ENCODE data around the gene ZBTB8A.

ZBTB8A gene

DNA sequence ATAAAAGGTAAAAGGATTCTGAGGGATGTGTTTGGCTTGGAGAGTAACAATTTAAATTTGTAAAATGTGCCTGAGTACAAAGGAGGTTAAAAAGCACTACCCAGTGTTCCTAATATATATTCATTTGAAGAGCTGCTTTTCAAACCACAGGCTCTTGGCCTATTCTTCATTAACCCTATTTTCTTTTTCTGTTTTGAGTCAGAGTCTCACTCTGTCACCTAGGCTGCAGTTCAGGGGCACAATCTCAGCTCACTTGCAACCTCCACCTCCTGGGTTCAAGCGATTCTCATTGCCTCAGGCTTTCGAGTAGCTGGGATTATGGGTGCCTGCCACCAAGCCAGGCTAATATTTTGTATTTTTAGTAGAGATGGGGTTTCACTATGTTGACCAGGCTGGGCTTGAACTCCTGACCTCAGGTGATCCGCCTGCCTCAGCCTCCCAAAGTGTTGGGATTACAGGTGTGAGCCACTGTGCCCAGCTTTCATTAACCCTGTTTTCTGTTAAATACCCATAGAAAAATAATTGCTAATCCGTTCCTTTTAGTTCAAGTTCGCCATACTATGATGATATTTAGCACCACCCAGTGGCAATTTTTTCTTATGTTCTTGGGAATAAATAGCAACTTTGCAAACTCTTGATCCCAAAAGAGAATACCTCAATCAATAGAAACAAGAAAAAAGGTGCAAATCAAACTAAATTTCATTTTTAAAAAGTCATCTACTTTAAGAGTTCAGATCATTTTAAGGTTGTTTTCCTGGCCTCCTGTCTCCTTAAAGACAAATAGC lies 80.7 kb downstream of the ZBTB8A start:
- Histone ChIP-seq H3K4me1 (no peaks in the 10 kb centered on the region), H3K9ac (no peak overlapping the region), H3K27ac (no peak overlapping the region), H3K27me3 (ENCODE audit: control insufficient read depth, insufficient read depth, low read length) (no peaks in the 10 kb centered on the region), H3K79me2 (no peaks in the 10 kb centered on the region), H3K9me3 (ENCODE audit: control insufficient read depth, low read length) (no peaks in the 10 kb centered on the region), H3K4me2 (ENCODE audit: low read length) (no peak overlapping the region), H3K36me3 (ENCODE audit: control insufficient read depth, insufficient read depth, low read length) (no peaks in the 10 kb centered on the region), H2AFZ (no peak overlapping the region), H3K4me3 (ENCODE audit: low read depth, low read length) (no peak overlapping the region)
- TF ChIP-seq, protein P1, sequence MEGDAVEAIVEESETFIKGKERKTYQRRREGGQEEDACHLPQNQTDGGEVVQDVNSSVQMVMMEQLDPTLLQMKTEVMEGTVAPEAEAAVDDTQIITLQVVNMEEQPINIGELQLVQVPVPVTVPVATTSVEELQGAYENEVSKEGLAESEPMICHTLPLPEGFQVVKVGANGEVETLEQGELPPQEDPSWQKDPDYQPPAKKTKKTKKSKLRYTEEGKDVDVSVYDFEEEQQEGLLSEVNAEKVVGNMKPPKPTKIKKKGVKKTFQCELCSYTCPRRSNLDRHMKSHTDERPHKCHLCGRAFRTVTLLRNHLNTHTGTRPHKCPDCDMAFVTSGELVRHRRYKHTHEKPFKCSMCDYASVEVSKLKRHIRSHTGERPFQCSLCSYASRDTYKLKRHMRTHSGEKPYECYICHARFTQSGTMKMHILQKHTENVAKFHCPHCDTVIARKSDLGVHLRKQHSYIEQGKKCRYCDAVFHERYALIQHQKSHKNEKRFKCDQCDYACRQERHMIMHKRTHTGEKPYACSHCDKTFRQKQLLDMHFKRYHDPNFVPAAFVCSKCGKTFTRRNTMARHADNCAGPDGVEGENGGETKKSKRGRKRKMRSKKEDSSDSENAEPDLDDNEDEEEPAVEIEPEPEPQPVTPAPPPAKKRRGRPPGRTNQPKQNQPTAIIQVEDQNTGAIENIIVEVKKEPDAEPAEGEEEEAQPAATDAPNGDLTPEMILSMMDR (IDR thresholded peaks at IDR 0.05), result peak; percentile 11

DNA sequence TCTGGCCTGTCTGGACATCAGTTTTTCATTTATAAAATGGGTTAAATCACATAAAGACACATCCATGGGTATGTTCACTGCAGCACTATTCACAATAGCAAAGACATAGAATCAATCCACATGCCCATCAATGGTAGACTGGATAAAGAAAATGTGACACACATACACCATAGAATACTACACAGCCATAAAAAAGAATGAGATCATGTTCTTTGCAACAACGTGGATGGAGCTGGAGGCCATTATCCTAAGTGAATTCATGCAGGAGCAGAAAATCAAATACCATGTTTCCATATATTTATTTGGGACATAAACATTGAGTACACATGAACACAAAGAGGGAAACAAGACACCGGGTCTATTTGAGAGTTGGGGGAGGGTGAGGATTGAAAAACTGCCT lies 83.0 kb downstream of the ZBTB8A start:
- Histone ChIP-seq H3K36me3 (ENCODE audit: control insufficient read depth, insufficient read depth, low read length) (no peaks in the 10 kb centered on the region), H3K79me2 (no peaks in the 10 kb centered on the region)
- TF ChIP-seq, protein P1 (IDR thresholded peaks at IDR 0.05), result no peak

DNA sequence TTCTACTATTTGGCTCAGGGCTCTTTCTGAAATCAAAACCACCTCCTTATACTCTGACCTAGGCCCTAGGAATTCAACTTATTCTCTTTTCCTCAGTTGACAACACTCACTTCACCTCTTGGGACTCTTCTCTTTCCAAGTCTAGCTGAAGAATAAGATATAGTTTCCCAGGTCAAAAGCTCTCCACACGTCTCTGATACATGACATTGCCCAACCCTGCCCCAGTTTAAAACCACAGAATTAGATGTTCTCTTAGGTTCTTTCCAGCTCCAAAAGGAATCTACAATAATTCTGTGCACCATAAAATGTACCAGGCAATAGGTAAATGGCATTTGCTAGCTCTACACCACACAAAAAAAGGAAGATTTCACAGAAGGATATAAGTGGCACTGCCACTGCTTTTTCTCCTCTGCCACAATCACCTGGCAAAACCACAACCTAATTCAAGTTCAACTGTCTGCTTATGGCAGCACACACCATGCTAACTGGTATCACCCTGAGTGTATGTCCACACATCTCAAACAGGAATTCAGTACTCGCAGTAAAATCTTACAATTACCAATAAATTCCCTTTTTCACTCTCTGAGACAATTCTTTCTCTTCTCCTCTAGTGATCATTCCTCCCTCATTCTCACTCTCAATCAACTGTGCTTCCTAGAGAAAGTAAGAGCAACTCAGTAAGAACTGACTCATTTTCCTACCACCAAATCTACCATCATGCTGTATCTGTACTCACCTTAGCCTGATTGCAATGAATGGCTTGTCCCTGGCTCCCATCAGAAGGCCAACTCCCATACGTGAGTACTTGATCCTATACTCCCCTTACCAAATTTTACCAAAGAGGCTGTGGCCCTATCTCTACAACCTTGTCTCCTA lies 83.8 kb downstream of the ZBTB8A start:
- Histone ChIP-seq H3K9ac (no peak overlapping the region), H2AFZ (no peak overlapping the region), H3K36me3 (ENCODE audit: control insufficient read depth, insufficient read depth, low read length) (no peaks in the 10 kb centered on the region), H3K79me2 (no peaks in the 10 kb centered on the region), H3K4me3 (ENCODE audit: low read depth, low read length) (no peak overlapping the region), H3K27ac (no peak overlapping the region), H3K9me3 (ENCODE audit: control insufficient read depth, low read length) (no peaks in the 10 kb centered on the region), H3K4me1 (no peaks in the 10 kb centered on the region), H3K4me2 (ENCODE audit: low read length) (no peak overlapping the region), H3K27me3 (ENCODE audit: control insufficient read depth, insufficient read depth, low read length) (no peaks in the 10 kb centered on the region)
- TF ChIP-seq, protein P1 (IDR thresholded peaks at IDR 0.05), result no peak

More for the DNA sequence above, 83.0 kb downstream of the ZBTB8A start:
- no peak overlapping the region for H3K4me2 ChIP-seq (ENCODE audit: low read length)
- no peak overlapping the region for H3K27ac ChIP-seq
- H3K9ac ChIP-seq, result no peak overlapping the region
- no peaks in the 10 kb centered on the region for H3K9me3 ChIP-seq (ENCODE audit: control insufficient read depth, low read length)
- H3K27me3 ChIP-seq (ENCODE audit: control insufficient read depth, insufficient read depth, low read length), result no peaks in the 10 kb centered on the region
- no peak overlapping the region for H3K4me3 ChIP-seq (ENCODE audit: low read depth, low read length)
- no peak overlapping the region for H2AFZ ChIP-seq
- no peaks in the 10 kb centered on the region for H3K4me1 ChIP-seq

DNA sequence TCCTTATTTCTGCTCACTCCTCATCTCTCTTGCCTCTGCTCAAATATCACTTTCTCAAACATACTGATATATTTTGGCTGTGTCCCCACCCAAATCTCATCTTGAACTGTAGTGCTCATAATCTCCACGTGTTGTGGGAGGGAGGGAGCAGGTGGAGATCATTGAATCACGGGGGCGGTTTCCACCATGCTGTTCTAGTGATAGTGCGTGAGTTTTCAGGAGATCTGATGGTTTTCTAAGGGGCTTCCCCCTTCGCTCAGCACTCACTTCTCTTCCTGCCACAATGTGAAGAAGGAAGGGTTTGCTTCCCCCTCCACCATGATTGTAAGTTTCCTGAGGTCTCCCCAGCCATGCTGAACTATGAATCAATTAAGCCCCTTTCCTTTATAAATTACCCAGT lies 84.5 kb downstream of the ZBTB8A start:
- no peaks in the 10 kb centered on the region for H3K4me1 ChIP-seq
- H3K9ac ChIP-seq, result no peak overlapping the region
- H3K27me3 ChIP-seq (ENCODE audit: control insufficient read depth, insufficient read depth, low read length), result no peaks in the 10 kb centered on the region
- no peaks in the 10 kb centered on the region for H3K36me3 ChIP-seq (ENCODE audit: control insufficient read depth, insufficient read depth, low read length)
- H3K9me3 ChIP-seq (ENCODE audit: control insufficient read depth, low read length), result no peaks in the 10 kb centered on the region
- no peak overlapping the region for H3K27ac ChIP-seq
- no peak overlapping the region for H2AFZ ChIP-seq
- H3K4me2 ChIP-seq (ENCODE audit: low read length), result no peak overlapping the region
- TF ChIP-seq, protein P1 (IDR thresholded peaks at IDR 0.05), result no peak
- no peak overlapping the region for H3K4me3 ChIP-seq (ENCODE audit: low read depth, low read length)
- H3K79me2 ChIP-seq, result no peaks in the 10 kb centered on the region

Measured in parathyroid adenoma (tissue), 2 donors.